GM21737 (cell line): ENCODE results near the gene SAV1.
"Not testable (repeated sequence)": the region's sequence is repeated elsewhere in the genome, so short reads cannot be mapped to it uniquely, and the experiment has no call there.

ENCODE experiments used
- ATAC-seq: cut with Tn5 transposase; IDR thresholded peaks from one replicate; pipeline ENCODE4 v1.9.1; 2021; ENCODE audit warnings: mild to moderate bottlenecking, moderate library complexity; ENCODE audit not compliant: unreplicated experiment

Gene SAV1

GRCh38 chr14:50666772-50667683 is 1.1 kb downstream of the SAV1 start:
- no peak for ATAC-seq

- ATAC-seq = not testable (repeated sequence)
Observed at GRCh38 chr14:50665300-50665699, 2.8 kb downstream of the SAV1 start.

GRCh38 chr14:50664579-50664978 is 3.5 kb downstream of the SAV1 start:
- not testable (repeated sequence) for ATAC-seq

- ATAC-seq = no peak
Observed at GRCh38 chr14:50659327-50659974, 8.7 kb downstream of the SAV1 start.

- ATAC-seq = no peak
Observed at GRCh38 chr14:50658203-50658602, 9.9 kb downstream of the SAV1 start.

GRCh38 chr14:50657753-50658152 is 10.4 kb downstream of the SAV1 start:
- ATAC-seq = no peak

GRCh38 chr14:50656776-50657175 is 11.3 kb downstream of the SAV1 start:
- no peak for ATAC-seq

GRCh38 chr14:50649691-50650090 is 18.4 kb downstream of the SAV1 start:
- ATAC-seq = no peak

GRCh38 chr14:50647753-50648152 is 20.4 kb downstream of the SAV1 start:
- no peak for ATAC-seq

- peak; percentile 78 for ATAC-seq
Observed at GRCh38 chr14:50647282-50647681, 20.8 kb downstream of the SAV1 start.

- ATAC-seq = no peak
Observed at GRCh38 chr14:50635141-50635540, 33.0 kb downstream of the SAV1 start.

- ATAC-seq = no peak
Observed at GRCh38 chr14:50633954-50634353, 34.2 kb downstream of the SAV1 start.

GRCh38 chr14:50631408-50631821 is 36.7 kb downstream of the SAV1 start:
- no peak for ATAC-seq

- ATAC-seq = not testable (repeated sequence)
Observed at GRCh38 chr14:50624947-50625346, 43.2 kb downstream of the SAV1 start.

- no peak for ATAC-seq
Observed at GRCh38 chr14:50624447-50624846, 43.7 kb downstream of the SAV1 start.

- ATAC-seq = no peak
Observed at GRCh38 chr14:50622978-50623377, 45.1 kb downstream of the SAV1 start.

- no peak for ATAC-seq
Observed at GRCh38 chr14:50620341-50620740, 47.8 kb downstream of the SAV1 start.

- ATAC-seq = no peak
Observed at GRCh38 chr14:50619569-50620141, 48.5 kb downstream of the SAV1 start.

GRCh38 chr14:50616275-50616674 is 51.8 kb downstream of the SAV1 start:
- ATAC-seq = no peak

GRCh38 chr14:50615552-50615951 is 52.6 kb downstream of the SAV1 start:
- no peak for ATAC-seq

- ATAC-seq = no peak
Observed at GRCh38 chr14:50615056-50615455, 53.0 kb downstream of the SAV1 start.

- ATAC-seq = no peak
Observed at GRCh38 chr14:50612806-50613205, 55.3 kb downstream of the SAV1 start.
